T47D (cell line): Measurements from ENCODE around the gene GPC6.

ENCODE experiments used
- DNase-seq, 2 experiments: peaks; one replicate each; pipeline versions ENCODE4 v3.0.0 to v3.0.0-alpha.2; 2011 to 2012; ENCODE audit warnings: low read depth in 1 of 2, low spot score in 1 of 2
- JUND ChIP-seq: IDR thresholded peaks from 2 replicates; pipeline ENCODE4 v1.6.1; 2012; ENCODE audit warnings: low read depth
- in situ Hi-C: cut with HindIII; loops from 2 replicates; pipeline ENCODE4 v1.10.0; 2016; ENCODE audit warnings: low sequenced_read_pairs, low pct_unique_long_range_greater_than_20kb

The GPC6 gene

DNA sequence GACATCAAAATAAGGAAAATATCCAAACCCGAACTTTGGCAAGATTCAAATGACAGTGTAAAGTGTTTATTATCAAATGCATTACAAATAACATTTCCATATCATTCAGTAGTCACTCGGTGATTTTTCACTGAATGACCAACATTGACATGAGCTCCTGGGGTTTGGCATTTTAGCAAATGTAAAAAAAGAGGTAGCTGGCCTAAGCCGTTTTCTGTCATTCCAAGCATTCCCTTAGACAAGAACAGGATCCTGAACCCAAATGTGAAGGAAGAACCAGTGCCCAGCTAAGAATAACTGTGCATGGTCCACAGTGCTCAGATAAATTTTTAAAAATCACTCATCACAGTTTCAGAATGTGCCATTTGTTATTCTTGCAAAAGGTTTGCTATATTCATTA lies 327.9 kb downstream of the GPC6 start:
- no peak for TF ChIP-seq JUND
- no peak for DNase-seq
- in situ Hi-C loops, result no loop called here

DNA sequence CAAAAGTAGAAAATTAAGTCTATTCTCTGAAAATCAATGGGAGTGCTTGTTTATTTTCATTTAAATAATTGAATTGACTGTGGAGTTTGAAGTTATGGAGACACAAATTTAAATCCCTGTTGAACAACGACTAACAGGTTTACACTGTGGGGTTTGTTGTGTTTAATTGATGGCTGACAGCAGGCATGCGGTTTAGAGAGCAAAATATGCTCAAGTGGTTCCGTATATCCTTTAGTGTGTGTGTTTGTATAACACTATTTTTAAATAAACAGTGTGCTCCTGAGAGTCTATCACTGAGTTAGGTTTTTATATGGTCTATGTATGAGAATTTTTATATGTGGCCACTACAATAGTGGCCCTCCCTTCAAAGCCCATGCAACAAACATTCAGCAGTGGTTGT lies 332.0 kb downstream of the GPC6 start:
- no peak for DNase-seq
- in situ Hi-C loops, result no loop called here
- TF ChIP-seq JUND, result no peak

DNA sequence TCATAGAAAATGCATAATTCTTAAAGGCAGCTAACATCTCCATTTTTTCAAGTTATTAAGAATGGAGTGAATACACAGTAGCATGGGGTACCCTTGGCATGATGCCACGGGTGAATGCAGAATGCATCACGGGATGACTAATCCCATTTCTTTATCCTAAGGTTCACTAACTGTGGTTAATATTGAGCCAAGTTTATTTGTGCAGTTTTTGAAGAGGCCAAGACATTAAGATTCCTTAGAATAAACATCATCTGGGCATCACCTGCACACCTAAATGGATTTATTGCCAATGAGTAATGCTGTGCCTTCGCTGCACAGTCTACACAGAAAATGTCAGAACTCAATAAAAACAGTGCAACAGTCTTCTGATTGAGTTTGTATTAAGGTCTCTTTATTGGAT lies 333.1 kb downstream of the GPC6 start:
- in situ Hi-C loops, result no loop called here
- no peak for DNase-seq
- TF ChIP-seq JUND, result no peak

DNA sequence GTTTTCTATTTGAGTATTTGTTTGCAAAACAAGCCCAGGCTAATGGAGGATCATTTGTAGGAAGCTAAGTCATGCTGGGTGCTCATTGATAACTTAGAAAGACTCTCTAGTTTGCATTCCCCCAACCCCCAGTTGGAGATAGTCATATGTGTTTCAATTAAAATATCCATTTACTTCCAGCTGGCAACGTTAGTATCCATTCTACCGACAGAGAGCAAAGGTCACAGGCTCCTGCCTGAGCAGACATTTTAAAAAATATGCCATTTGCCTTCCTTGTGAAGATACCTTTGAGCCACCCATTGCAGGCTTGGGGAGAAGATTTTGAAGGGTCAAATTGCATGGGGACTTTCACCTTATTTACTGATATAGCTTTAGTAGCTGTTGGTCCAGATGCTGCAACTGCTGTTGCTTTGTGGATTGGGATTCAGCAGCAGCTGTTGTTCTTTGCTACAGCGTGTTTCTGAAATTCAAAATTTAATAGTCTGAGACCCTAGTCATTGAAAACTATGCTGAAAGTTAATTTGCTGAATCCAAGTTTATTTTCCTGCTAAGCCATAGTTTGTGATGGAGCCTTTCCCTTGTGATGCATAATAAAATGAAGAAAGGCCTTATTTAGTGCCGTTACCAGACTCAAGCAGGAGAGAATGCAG lies 335.1 kb downstream of the GPC6 start:
- TF ChIP-seq JUND, result no peak
- no peak for DNase-seq
- in situ Hi-C loops, result no loop called here

DNA sequence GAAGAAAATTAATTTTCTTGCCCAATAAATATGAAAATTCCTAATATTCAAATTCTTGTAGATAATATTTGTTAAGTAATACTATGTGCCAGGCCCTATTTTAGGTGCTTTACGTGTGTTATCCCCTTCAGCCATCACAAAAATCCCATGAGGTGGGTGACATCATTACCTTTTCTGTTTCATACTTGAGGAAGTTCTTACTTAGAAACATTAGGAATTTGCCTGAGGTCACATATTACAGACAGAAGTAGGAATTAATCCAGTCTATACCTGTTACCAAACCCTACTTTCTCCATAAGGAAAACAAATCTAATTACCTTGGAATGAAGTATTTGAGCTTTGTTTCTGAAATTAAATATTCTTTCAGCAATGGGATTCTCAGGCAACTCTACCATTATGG lies 336.1 kb downstream of the GPC6 start:
- in situ Hi-C loops, result no loop called here
- TF ChIP-seq JUND, result no peak
- peak in 1 of 2 experiments; percentile 7 for DNase-seq

DNA sequence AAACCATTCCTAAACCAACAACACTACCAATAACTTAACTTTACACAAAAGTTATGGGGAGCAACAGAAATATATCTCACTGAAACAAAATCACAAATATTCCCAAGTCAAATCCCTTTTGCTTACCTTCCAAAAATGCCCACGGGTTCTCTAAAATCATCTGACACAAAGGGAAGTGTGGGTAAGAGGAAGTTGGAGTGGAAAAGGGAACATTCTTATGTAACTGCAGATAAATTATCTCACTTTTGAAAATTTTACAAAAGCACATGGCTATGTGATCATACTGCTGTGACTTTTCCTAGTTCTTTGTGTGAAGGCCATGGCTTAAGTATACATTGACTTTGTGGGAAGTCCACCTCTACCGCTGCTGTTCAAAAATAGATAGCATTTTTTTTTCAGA lies 350.5 kb downstream of the GPC6 start:
- in situ Hi-C loops, result no loop called here
- no peak for DNase-seq
- no peak for TF ChIP-seq JUND

DNA sequence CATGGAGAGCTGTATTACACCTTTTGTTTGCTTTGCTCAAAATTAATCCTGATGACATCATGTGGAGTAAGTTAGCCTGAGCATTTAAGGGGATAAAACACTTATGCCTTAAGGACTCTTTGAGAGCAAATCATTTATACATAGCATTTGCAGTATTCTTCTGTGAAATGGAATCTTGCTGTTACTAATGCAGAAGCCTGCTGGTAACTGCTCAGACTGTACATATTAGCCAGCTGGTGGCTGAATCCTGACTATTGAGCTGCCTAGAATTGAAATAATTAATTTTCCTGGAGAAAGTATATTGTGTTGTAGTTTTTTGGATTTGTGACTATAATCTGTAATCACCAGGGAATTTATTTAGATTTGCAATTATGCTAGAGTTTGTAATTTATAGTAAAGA lies 363.2 kb downstream of the GPC6 start:
- no peak for DNase-seq
- TF ChIP-seq JUND, result no peak
- in situ Hi-C loops, result no loop called here

DNA sequence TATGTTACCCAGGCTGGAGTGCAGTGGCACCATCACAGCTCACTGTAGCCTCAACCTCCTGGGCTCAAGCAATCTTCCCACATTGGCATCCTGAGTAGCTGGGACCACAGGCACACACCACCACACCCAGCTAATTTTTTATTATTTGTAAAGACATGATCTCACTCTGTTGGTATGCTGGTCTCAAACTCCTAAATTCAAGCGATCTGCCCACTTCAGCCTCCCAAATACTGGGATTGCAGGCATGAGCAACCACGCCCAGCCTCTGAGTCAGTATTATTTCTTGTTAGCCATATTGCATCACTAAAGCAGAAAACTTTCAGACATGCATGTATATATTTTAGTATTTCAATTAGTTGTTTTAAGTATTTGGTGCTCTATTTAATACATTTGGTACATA lies 376.4 kb downstream of the GPC6 start:
- in situ Hi-C loops, result no loop called here
- no peak for TF ChIP-seq JUND
- DNase-seq, result no peak

- in situ Hi-C loops, result no loop called here
- TF ChIP-seq JUND, result no peak
- no peak for DNase-seq
Observed at GRCh38 chr13:93614776-93615175, 388.2 kb downstream of the GPC6 start.

DNA sequence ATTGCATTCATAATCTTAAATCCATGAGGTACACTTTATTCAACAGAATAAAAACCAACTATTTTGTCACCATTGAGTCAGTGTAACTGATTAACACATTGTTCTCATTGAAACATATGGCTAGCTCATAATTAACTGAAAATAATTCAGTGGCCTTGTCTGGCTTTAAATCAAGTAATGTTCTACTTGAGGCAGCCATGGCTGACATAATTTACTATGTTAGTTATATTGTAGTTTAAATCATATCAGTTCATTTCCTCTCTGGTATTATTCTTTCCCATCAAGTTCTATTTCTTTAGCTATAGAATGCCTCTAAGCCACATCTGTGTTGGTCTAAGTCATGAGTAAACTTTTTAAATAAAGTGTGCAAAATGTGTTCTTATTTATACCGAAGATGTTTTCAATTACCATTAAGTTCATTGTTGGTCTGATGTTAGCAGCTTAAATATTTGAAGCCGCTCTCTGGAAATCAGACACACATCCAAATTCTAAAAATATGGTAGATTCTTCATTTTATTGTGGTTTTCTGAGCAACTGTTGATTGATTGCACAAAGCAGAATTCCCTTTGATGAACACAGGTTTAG lies 393.7 kb downstream of the GPC6 start:
- no peak for TF ChIP-seq JUND
- DNase-seq, result no peak
- in situ Hi-C loops, result no loop called here

DNA sequence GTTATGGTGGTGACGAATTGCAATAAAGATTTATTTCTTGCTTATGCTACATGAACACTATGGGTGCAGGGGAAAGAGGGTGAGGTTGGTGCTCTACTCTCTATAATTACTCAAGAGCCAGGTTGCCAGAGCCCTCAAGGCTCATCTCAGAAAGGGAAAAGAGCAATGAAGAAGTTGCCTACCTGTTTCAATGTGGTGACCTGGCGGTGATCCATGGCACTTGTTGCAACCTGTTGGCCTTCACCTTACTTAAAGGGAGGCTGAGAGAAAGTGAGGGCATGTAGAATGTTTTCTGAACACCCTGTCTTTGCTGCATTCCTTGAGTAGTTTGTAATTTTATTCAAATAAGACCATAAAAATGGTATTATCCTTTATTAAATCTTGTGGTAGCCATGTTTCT lies 394.4 kb downstream of the GPC6 start:
- no peak for TF ChIP-seq JUND
- DNase-seq, result no peak
- in situ Hi-C loops, result no loop called here

DNA sequence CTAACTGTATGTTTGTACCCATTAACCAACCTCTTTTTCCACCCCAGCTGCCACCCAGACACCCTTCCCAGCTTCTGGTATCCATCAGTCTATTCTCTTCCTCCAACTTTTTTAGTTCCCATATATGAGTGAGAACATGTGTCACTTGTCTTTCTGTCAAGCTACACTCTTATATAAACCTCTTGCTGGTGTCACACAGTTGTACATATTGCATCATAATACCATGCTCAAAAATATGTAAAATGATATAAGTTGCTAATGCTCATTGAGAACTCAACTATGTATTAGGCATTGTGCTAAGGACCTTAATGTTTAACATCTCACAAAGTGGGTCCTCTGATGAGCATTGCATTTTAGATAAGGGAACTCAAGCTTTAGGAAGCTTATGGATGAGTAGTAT lies 395.4 kb downstream of the GPC6 start:
- no peak for DNase-seq
- in situ Hi-C loops, result no loop called here

GRCh38 chr13:93624311-93624777 lies 397.7 kb downstream of the GPC6 start:
- no peak for TF ChIP-seq JUND
- in situ Hi-C loops, result no loop called here
- no peak for DNase-seq

More for the DNA sequence above, 395.4 kb downstream of the GPC6 start:
- no peak for TF ChIP-seq JUND

GRCh38 chr13:93625536-93625935 lies 398.9 kb downstream of the GPC6 start:
- no peak for DNase-seq
- in situ Hi-C loops, result no loop called here
- no peak for TF ChIP-seq JUND
